Stimulated activated CD8-positive, alpha-beta memory T cell treated with anti-CD3 and anti-CD28 coated beads, Interleukin-4, amount 100 ng/mL, for 1 hour (primary cell): ENCODE measurements around the gene RAD9A.

Experiments used
- DNase-seq, 2 donors: peaks; one replicate each; pipeline ENCODE4 v3.0.0-alpha.2; 2020; ENCODE audit warnings: low read depth in 2 of 2, low spot score in 1 of 2

RAD9A gene

GRCh38 chr11:67438158-67438902 is 46.5 kb downstream of the RAD9A start:
- peak in 1 of 2 donors; percentile 50 for DNase-seq

GRCh38 chr11:67439321-67440228 is 47.8 kb downstream of the RAD9A start:
- DNase-seq = no peak

DNA sequence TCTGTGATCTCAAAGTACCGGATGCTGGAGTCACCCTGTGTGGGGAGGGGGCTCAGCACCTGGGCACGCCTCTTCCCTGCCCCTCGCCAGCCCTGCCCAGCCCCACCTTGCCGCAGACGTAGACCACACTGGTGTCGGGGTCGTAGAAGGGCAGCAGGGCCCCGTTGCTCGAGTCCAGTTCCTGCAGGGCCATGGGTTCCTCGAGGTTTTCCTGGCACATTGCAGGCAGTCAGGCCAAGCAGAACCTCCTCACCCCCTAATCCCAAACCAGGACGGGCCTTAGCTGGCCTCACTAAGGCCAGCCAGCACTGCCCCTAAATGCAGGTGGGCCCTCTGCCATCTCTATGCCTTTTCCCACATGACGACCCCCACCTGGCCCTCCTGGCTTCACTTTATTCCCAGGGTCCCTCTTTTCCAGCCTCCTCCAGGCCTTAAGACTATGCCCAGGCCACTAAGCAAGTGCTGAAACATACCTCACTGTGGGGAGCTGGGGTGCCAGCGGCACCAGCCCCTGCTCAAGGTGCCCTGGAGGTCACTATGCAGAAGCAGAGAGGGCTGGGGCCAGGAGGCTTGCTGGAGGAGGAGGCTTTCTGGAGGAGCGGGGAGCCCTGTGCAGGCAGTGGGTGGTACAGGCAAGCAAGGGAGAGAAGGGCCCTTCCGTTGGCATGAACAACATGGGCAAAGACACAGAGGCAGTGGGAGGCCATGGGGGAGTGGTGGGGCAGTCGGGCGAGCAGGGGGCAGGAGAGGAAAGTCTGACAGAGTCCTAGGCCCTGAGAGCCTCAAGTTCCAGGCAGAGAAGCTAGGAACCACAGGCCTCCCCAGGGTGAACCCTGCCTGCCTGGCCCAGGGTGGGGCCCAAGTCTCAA is 48.7 kb downstream of the RAD9A start:
- no peak for DNase-seq

- no peak for DNase-seq
These were observed 49.3 kb downstream of the RAD9A start for GRCh38 chr11:67441098-67441563.

DNA sequence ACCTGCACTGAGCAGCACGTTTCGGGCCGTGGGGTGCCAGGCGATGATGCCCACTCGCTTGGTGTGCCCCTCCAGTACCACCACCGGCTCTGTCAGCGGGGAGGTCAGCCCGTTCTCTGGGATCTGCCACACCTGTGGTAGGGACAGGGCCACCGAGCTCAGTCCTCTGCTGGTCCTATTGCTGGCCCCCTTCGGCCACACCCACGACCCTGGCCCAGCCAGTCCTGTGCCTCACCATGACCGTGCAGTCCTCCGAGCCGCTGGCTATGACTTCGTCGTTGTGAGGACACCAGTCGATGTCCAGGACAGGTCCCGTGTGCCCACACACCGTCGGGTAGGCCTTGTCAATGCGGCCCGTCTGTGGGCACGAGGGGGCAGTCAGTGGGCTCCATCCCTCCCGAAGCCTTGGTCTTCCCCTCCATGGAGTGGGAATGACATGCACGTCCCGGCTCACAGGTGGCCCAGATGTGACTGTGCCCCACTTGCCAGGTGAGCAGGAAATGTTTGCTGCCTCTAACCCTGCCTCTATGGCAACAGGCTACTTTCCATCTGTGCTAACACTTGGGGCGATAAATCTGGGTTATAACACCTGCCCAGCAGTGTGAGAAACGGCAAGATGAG is 50.1 kb downstream of the RAD9A start:
- DNase-seq = no peak

DNA sequence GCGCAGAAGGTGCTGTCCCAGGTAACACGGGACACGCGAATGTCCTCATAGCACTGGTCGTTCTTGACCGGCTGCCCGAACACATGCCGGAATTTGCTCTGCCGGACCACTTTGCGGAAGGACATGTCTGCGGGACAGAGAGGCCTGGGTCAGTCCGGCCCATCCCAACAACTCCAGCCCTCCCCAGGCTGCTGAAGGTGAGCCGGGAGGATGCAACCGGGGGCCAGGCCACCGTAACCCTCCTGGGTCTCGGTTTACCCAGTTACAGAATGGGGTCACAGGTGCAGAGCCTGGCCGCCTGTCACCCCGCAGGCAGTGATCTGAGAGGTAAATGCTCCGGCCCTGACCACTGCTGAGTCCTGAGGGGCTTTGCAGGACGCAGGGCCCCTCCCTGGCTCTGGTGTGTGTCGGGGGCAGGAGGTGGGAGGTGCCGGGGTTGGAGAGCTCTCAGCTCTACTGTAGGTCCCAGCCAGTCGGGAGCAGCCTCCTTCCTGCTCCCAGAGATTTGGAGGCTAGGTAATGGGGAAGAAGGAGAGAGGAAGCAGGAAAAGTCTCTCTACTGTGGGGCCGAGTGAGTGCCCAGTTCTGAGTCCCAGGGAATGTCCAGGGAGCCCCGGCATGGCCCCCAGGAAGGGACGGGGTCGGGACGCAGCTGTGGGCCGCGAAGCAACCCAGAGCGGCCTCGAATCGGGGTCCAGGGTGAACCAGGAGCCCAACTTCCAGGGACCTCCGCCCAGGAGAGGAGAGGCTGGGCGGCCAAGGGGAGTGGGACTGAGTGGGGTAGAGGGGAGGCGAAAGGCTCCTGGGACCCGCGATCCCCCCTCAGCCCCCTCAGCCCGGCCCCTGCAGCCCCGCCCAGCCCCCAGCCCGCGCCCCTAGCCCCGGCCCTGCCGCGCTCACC is 51.0 kb downstream of the RAD9A start:
- no peak for DNase-seq

DNA sequence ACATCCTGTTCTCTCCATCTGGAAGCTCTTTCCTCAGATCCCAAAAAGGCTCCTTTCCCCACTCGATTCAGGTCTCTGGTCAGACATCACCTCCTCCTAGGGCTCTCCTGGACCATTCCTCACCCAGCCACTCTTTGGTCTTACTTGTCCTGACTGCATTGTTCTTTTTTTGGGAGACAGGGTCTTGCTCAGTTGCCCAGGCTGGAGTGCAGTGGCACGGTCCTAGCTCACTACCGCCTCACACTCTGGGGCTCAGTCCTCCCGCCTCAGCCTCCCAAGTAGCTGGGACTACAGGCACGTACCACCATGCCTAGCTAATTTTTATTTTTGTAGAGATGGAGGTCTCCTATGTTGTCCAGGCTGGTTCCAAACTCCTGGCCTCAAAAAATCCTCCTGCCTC is 53.7 kb downstream of the RAD9A start:
- DNase-seq = no peak
